GM23338 (cell line): ENCODE data around the gene YWHAE. TPM values are rescaled to one million over a fixed set of nuclear protein-coding genes. Genes with fewer than 3 reads are reported as not detected.

Source experiments
- ATAC-seq: fragments of 200-7000 bp; cut with Tn5 transposase; 3 replicates; pipeline ENCODE4 v1.9.1; 2020
- DNase-seq: peaks from one replicate; pipeline ENCODE4 v3.0.0-alpha.2; 2015; ENCODE audit warnings: low spot score
- H2AFZ ChIP-seq: fragments of 200-600 bp; sonication (generic); 2 replicates; pipeline ENCODE4 v1.8.0; 2016; ENCODE audit warnings: antibody characterized with exemption, mild to moderate bottlenecking, moderate library complexity
- H3F3A ChIP-seq: fragments of 200-600 bp; sonication (generic); replicated peaks from 2 replicates; pipeline ENCODE4 v1.8.0; 2017; ENCODE audit warnings: antibody characterized with exemption, mixed run types, low read depth
- H3K27ac ChIP-seq: fragments of 200-600 bp; sonication (generic); 2 replicates; pipeline ENCODE4 v1.6.1; 2016; ENCODE audit warnings: low read depth
- H3K27me3 ChIP-seq: fragments of 200-600 bp; sonication (generic); 2 replicates; pipeline ENCODE4 v1.8.0; 2016; ENCODE audit warnings: mild to moderate bottlenecking, mixed run types, moderate library complexity; ENCODE audit not compliant: insufficient read depth
- H3K36me3 ChIP-seq: fragments of 200-600 bp; sonication (generic); 2 replicates; pipeline ENCODE4 v1.8.0; 2016; ENCODE audit warnings: mild to moderate bottlenecking; ENCODE audit not compliant: insufficient read depth
- H3K4me1 ChIP-seq: fragments of 200-600 bp; sonication (generic); 2 replicates; pipeline ENCODE4 v1.8.0; 2016; ENCODE audit warnings: mild to moderate bottlenecking, moderate library complexity; ENCODE audit not compliant: insufficient read depth
- H3K4me2 ChIP-seq: fragments of 200-600 bp; sonication (generic); 2 replicates; pipeline ENCODE4 v1.7.1; 2017; ENCODE audit warnings: mixed run types
- H3K4me3 ChIP-seq: fragments of 200-600 bp; sonication (generic); 2 replicates; pipeline ENCODE4 v1.6.1; 2016; ENCODE audit warnings: mixed run types
- H3K79me2 ChIP-seq: fragments of 200-600 bp; sonication (generic); replicated peaks from 2 replicates; pipeline ENCODE4 v1.8.0; 2017; ENCODE audit warnings: mild to moderate bottlenecking; ENCODE audit not compliant: insufficient read depth
- H3K9me2 ChIP-seq: fragments of 200-600 bp; sonication (generic); 2 replicates; pipeline ENCODE4 v1.8.0; 2017; ENCODE audit not compliant: insufficient read depth
- H4K20me1 ChIP-seq: fragments of 200-600 bp; sonication (generic); replicated peaks from 2 replicates; pipeline ENCODE4 v1.8.0; 2017; ENCODE audit warnings: mild to moderate bottlenecking; ENCODE audit not compliant: insufficient read depth
- H3K27ac Mint-ChIP-seq: 2 replicates; pipeline ENCODE4 v1.8.0; 2020; ENCODE audit warnings: inconsistent platforms, mild to moderate bottlenecking, moderate library complexity, mixed read lengths
- H3K27me3 Mint-ChIP-seq: 3 replicates; pipeline ENCODE4 v1.8.0; 2022; ENCODE audit warnings: low read depth, mild to moderate bottlenecking, moderate library complexity, mixed read lengths, inconsistent platforms; ENCODE audit not compliant: insufficient read depth, poor library complexity
- H3K36me3 Mint-ChIP-seq: 3 replicates; pipeline ENCODE4 v1.8.0; 2021; ENCODE audit warnings: low read depth, mild to moderate bottlenecking, inconsistent platforms, moderate library complexity, mixed read lengths
- H3K4me1 Mint-ChIP-seq: 3 replicates; pipeline ENCODE4 v1.8.0; 2020; ENCODE audit warnings: mild to moderate bottlenecking, inconsistent platforms, mixed read lengths
- H3K4me3 Mint-ChIP-seq: 3 replicates; pipeline ENCODE4 v1.8.0; 2021; ENCODE audit warnings: moderate library complexity, mild to moderate bottlenecking, inconsistent platforms, mixed read lengths
- H3K9me3 Mint-ChIP-seq: 3 replicates; pipeline ENCODE4 v1.8.0; 2020; ENCODE audit warnings: moderate library complexity, mild to moderate bottlenecking, inconsistent platforms, mixed read lengths
- CTCF ChIP-seq, 2 experiments: fragments of 200-600 bp in 1 of 2; sonication (generic) in 1 of 2; conservative IDR thresholded peaks; 2 replicates each; pipeline versions ENCODE4 v1.5.1 to v1.6.1; 2016 to 2017; ENCODE audit warnings: antibody characterized with exemption in 2 of 2, low read depth in 2 of 2, mild to moderate bottlenecking in 2 of 2, moderate library complexity in 1 of 2
- ETS1 ChIP-seq: IDR thresholded peaks from 2 replicates; pipeline ENCODE4 v1.6.1; 2016; ENCODE audit warnings: antibody characterized with exemption
- EZH2 ChIP-seq: fragments of 200-600 bp; sonication (generic); IDR thresholded peaks from one replicate; pipeline ENCODE4 v1.8.0; 2017; ENCODE audit warnings: antibody characterized with exemption, mild to moderate bottlenecking, low read depth; ENCODE audit not compliant: unreplicated experiment
- JUNB ChIP-seq: IDR thresholded peaks from one replicate; pipeline ENCODE4 v1.6.1; 2016; ENCODE audit warnings: antibody characterized with exemption; ENCODE audit not compliant: unreplicated experiment
- NANOG ChIP-seq: IDR thresholded peaks from 2 replicates; pipeline ENCODE4 v1.6.1; 2016; ENCODE audit warnings: antibody characterized with exemption, borderline replicate concordance
- REST ChIP-seq: IDR thresholded peaks from one replicate; pipeline ENCODE4 v1.6.1; 2018; ENCODE audit warnings: antibody characterized with exemption; ENCODE audit not compliant: unreplicated experiment
- STAT1 ChIP-seq: IDR thresholded peaks from one replicate; pipeline ENCODE4 v1.6.1; 2016; ENCODE audit warnings: antibody characterized with exemption; ENCODE audit not compliant: unreplicated experiment
- ZNF114 ChIP-seq: fragments of 250-450 bp; sonication (Bioruptor Pico); IDR thresholded peaks from 2 replicates; pipeline ENCODE4 v1.5.0; 2020; ENCODE audit warnings: mild to moderate bottlenecking, moderate library complexity
- ZNF462 ChIP-seq: fragments of 250-450 bp; sonication (Bioruptor Pico); IDR thresholded peaks from 2 replicates; pipeline ENCODE4 v1.5.0; 2020; ENCODE audit warnings: mild to moderate bottlenecking, moderate library complexity
- polyA plus RNA-seq: library from polyadenylated mRNA; unstranded; fragments of >200 nt; fragmentation: Nextera tagmentation; extraction: Ambion mirVana; gene quantifications from 2 replicates; pipeline ENCODE4 v1.2.1, GENCODE V29; 2016
- total RNA-seq: library from RNA; depleted of rRNA; stranded (reverse); fragments of >200 nt; shearing (Covaris generic); gene quantifications from 2 replicates; pipeline ENCODE4 v1.2.3, GENCODE V29; 2014

The YWHAE gene
- total and polyA plus RNA-seq, 2 experiments from 2014 or later, result 1,251 to 1,283 TPM

DNA sequence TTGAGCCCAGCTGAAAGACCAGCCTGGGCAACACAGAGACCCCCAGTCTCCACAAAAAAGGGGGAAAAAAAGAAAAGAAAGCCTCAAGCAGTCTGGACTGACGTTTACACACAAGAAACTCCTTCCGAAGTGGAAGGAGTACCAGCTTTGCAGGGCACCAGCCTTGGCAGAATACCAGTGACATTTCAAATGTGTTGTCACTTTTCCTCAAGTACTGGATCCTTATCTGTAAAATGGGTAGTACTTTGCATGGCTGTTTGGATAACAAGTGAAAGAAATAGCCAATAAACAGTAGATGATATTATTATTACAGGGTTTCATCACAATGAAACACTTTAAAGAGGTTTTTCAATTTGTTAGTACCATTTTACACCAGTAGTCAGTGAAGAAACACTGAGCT is 14.2 kb downstream of the YWHAE start:
- Histone ChIP-seq H3K27me3 (no peaks in the 10 kb centered on the region), H3K36me3 (peaks cover 6% of the 10 kb centered on the region; the same call in 1 of the 2 replicates), H3K27ac (0 out of 2 replicates have a peak overlapping the region, but pooled peaks have one; percentile 60), H4K20me1 (peaks cover 97% of the 10 kb centered on the region), H3K4me1 (peaks cover 40% of the 10 kb centered on the region), H3K79me2 (peaks cover 100% of the 10 kb centered on the region), H3K4me2 (0 out of 2 replicates have a peak overlapping the region, but pooled peaks have one; percentile 21), H2AFZ (no peak overlapping the region), H3F3A (peaks cover 11% of the 10 kb centered on the region; the same call in 1 of the 2 replicates), H3K4me3 (no peak overlapping the region), H3K9me2 (no peaks in the 10 kb centered on the region)
- H3K36me3 Mint-ChIP-seq, result peaks cover 15% of the 10 kb centered on the region; the same call in 2 of the 3 replicates
- H3K4me3 Mint-ChIP-seq, result no peak overlapping the region
- peaks cover 31% of the 10 kb centered on the region for H3K4me1 Mint-ChIP-seq
- ATAC-seq, result no peak
- H3K27ac Mint-ChIP-seq, result no peak overlapping the region
- DNase-seq, result no peak
- TF ChIP-seq NANOG, result no peak
- TF ChIP-seq JUNB, result no peak
- TF ChIP-seq STAT1, result no peak
- TF ChIP-seq ZNF114, result no peak
- no peak for TF ChIP-seq EZH2
- TF ChIP-seq ZNF462 (CRISPR knock-in tag), result no peak
- no peak for TF ChIP-seq REST
- no peak for TF ChIP-seq ETS1
- TF ChIP-seq CTCF (conservative IDR thresholded peaks at IDR 0.05; ENCODE audit: low read depth in 2 of 2), result no peak
- H3K27me3 Mint-ChIP-seq, result peaks cover 8% of the 10 kb centered on the region
- H3K9me3 Mint-ChIP-seq, result no peaks in the 10 kb centered on the region
